Motor neuron (in vitro differentiated cells): Measurements from ENCODE around the gene SRCIN1. TPM values are rescaled to one million over a fixed set of nuclear protein-coding genes. Genes with fewer than 3 reads are reported as not detected.

Experiments
- ATAC-seq, 8 experiments: fragments of 200-7000 bp; cut with Tn5 transposase; replicated peaks in 6 of 8; 2 replicates each; pipeline ENCODE4 v1.8.0; 2021; ENCODE audit warnings: mild to moderate bottlenecking in 8 of 8, moderate library complexity in 8 of 8
- H3K27ac ChIP-seq, 2 donors: fragments of 250-450 bp; sonication (Bioruptor Pico); 2 replicates each; pipeline ENCODE4 v1.9.0; 2021; ENCODE audit warnings: antibody characterized with exemption in 2 of 2, mild to moderate bottlenecking in 2 of 2, moderate library complexity in 1 of 2
- H3K4me1 ChIP-seq, 2 donors: fragments of 250-450 bp; sonication (Bioruptor Pico); replicated peaks in 1 of 2; 2 replicates each; pipeline ENCODE4 v1.6.1; 2021; ENCODE audit warnings: antibody characterized with exemption in 2 of 2, mild to moderate bottlenecking in 2 of 2, moderate library complexity in 1 of 2
- H3K4me3 ChIP-seq, 5 donors: fragments of 250-450 bp; sonication (Bioruptor Pico); 2 replicates each; pipeline ENCODE4 v1.9.0; 2021; ENCODE audit warnings: antibody characterized with exemption in 5 of 5, mild to moderate bottlenecking in 5 of 5, moderate library complexity in 4 of 5
- WGBS, 10 experiments: fragments of 450-650 bp; shearing (Covaris generic); methylation state at CpG; one replicate each; pipeline ENCODE4 v1.0.0; 2022; 5-methylcytosine and 5-hydroxymethylcytosine counted together
- in situ Hi-C, 9 experiments: fragments of 400-800 bp; cut with MboI; loops; one replicate each; pipeline ENCODE4 v1.15.0; 2021; ENCODE audit warnings: low sequenced_read_pairs in 9 of 9, low pct_unique_long_range_greater_than_20kb in 2 of 9; ENCODE audit not compliant: unreplicated experiment in 9 of 9
- total RNA-seq, 8 experiments: library from RNA; unstranded; fragments of 300-600 nt; gene quantifications; 2 replicates each; pipeline versions ENCODE4 v1.2.3 to v1.2.4, GENCODE V29; 2022

SRCIN1 gene
- total RNA-seq, 8 experiments from 2014 or later = 0.71 to 21.2 (median 14.9) TPM

GRCh38 chr17:38602453-38602852 lies 3.3 kb downstream of the SRCIN1 start:
- H3K4me1 ChIP-seq = peaks cover 32 to 38% of the 10 kb centered on the region in 2 donors
- ATAC-seq = no peak
- WGBS, 10 experiments = 57% methylated on average over 1 of the region's 2 CpGs; no CpG with 5 or more reads in 9 of the 10 experiments
- peak overlapping the region; percentile 79 for H3K27ac ChIP-seq
- peak overlapping the region; percentile 22 to 45 (median 26) for H3K4me3 ChIP-seq
- in situ Hi-C loops = no loop called here

GRCh38 chr17:38601539-38602351 lies 4.0 kb downstream of the SRCIN1 start:
- peak overlapping the region; percentile 22 to 45 (median 26) for H3K4me3 ChIP-seq
- H3K27ac ChIP-seq = peak overlapping the region; percentile 79
- ATAC-seq = peak in 5 of 8 experiments; percentile 42 to 64 (median 50)

GRCh38 chr17:38600906-38601305 lies 4.8 kb downstream of the SRCIN1 start:
- Histone ChIP-seq H3K27ac (peak overlapping the region; percentile 79), H3K4me3 (peak overlapping the region in 1 of 5 donors; percentile 24), H3K4me1 (peaks cover 32 to 36% of the 10 kb centered on the region in 2 donors)
- in situ Hi-C loops = no loop called here
- 60 to 90% (median 60%) methylated on average over 1 to 2 of the region's 8 CpGs; no CpG with 5 or more reads in 7 of the 10 experiments for WGBS, 10 experiments
- peak in 2 of 8 experiments; percentile 12 to 32 for ATAC-seq

More at GRCh38 chr17:38601539-38602351, 4.0 kb downstream of the SRCIN1 start:
- H3K4me1 ChIP-seq = peaks cover 32 to 38% of the 10 kb centered on the region in 2 donors
- WGBS, 10 experiments = 0 to 30% (median 9%) methylated on average over 2 to 6 of the region's 24 CpGs; no CpG with 5 or more reads in 6 of the 10 experiments
- in situ Hi-C loops = no loop called here

- Histone ChIP-seq H3K27ac (no peak overlapping the region), H3K4me1 (peaks cover 32 to 38% of the 10 kb centered on the region in 2 donors), H3K4me3 (no peak overlapping the region)
- in situ Hi-C loops = no loop called here
- ATAC-seq = no peak
- WGBS, 10 experiments = 90% methylated on average over 2 of the region's 4 CpGs; no CpG with 5 or more reads in 9 of the 10 experiments
Observed at GRCh38 chr17:38600416-38600815, 5.3 kb downstream of the SRCIN1 start.

GRCh38 chr17:38599398-38599856 lies 6.3 kb downstream of the SRCIN1 start:
- ATAC-seq = no peak
- H3K27ac ChIP-seq = no peak overlapping the region
- in situ Hi-C loops = no loop called here
- peaks cover 32 to 38% of the 10 kb centered on the region in 2 donors for H3K4me1 ChIP-seq
- H3K4me3 ChIP-seq = no peak overlapping the region
- 40 to 67% (median 55%) methylated on average over 1 to 5 of the region's 9 CpGs; no CpG with 5 or more reads in 5 of the 10 experiments for WGBS, 10 experiments

GRCh38 chr17:38598995-38599394 lies 6.8 kb downstream of the SRCIN1 start:
- peaks cover 32 to 37% of the 10 kb centered on the region in 2 donors for H3K4me1 ChIP-seq
- ATAC-seq = no peak
- no peak overlapping the region for H3K27ac ChIP-seq
- no peak overlapping the region for H3K4me3 ChIP-seq
- WGBS, 10 experiments = 14 to 90% (median 76%) methylated on average over 1 to 3 of the region's 3 CpGs; no CpG with 5 or more reads in 4 of the 10 experiments
- in situ Hi-C loops = no loop called here

GRCh38 chr17:38598536-38598935 lies 7.2 kb downstream of the SRCIN1 start:
- peak in 6 of 8 experiments; percentile 6 to 88 (median 43) for ATAC-seq
- Histone ChIP-seq H3K4me3 (no peak overlapping the region), H3K4me1 (peaks cover 28 to 33% of the 10 kb centered on the region in 2 donors), H3K27ac (no peak overlapping the region)
- WGBS, 10 experiments = 0 to 40% (median 14%) methylated on average over 1 to 2 of the region's 4 CpGs; no CpG with 5 or more reads in 5 of the 10 experiments
- in situ Hi-C loops = no loop called here

- ATAC-seq = no peak
- Histone ChIP-seq H3K27ac (no peak overlapping the region), H3K4me3 (no peak overlapping the region), H3K4me1 (peaks cover 17 to 21% of the 10 kb centered on the region in 2 donors)
- in situ Hi-C loops = no loop called here
- 100% methylated on average over 1 of the region's 1 CpG; no CpG with 5 or more reads in 9 of the 10 experiments for WGBS, 10 experiments
Observed at GRCh38 chr17:38597375-38597774, 8.4 kb downstream of the SRCIN1 start.

GRCh38 chr17:38596651-38597050 lies 9.1 kb downstream of the SRCIN1 start:
- in situ Hi-C loops = no loop called here
- no peak for ATAC-seq
- peaks cover 16 to 17% of the 10 kb centered on the region in 2 donors for H3K4me1 ChIP-seq
- WGBS, 10 experiments = 17 to 50% methylated on average over 1 of the region's 2 CpGs; no CpG with 5 or more reads in 8 of the 10 experiments
- no peak overlapping the region for H3K4me3 ChIP-seq
- H3K27ac ChIP-seq = no peak overlapping the region

- Histone ChIP-seq H3K4me1 (peaks cover 16 to 18% of the 10 kb centered on the region in 2 donors), H3K4me3 (no peak overlapping the region), H3K27ac (no peak overlapping the region)
- WGBS, 10 experiments = no CpG with 5 or more reads among the region's 9 CpGs
- in situ Hi-C loops = no loop called here
- no peak for ATAC-seq
Observed at GRCh38 chr17:38595892-38596291, 9.9 kb downstream of the SRCIN1 start.

- no peak for ATAC-seq
- in situ Hi-C loops = no loop called here
- Histone ChIP-seq H3K4me1 (peaks cover 12 to 16% of the 10 kb centered on the region in 2 donors), H3K27ac (no peak overlapping the region), H3K4me3 (no peak overlapping the region)
- WGBS, 10 experiments = 0 to 65% (median 47%) methylated on average over 1 to 10 of the region's 13 CpGs; no CpG with 5 or more reads in 5 of the 10 experiments
Observed at GRCh38 chr17:38594152-38594551, 11.6 kb downstream of the SRCIN1 start.

GRCh38 chr17:38592487-38592886 lies 13.3 kb downstream of the SRCIN1 start:
- in situ Hi-C loops = no loop called here
- H3K4me1 ChIP-seq = peaks cover 24 to 29% of the 10 kb centered on the region in 2 donors
- no peak overlapping the region for H3K27ac ChIP-seq

GRCh38 chr17:38591759-38592241 lies 14.0 kb downstream of the SRCIN1 start:
- ATAC-seq = peak; percentile 41 to 76 (median 66)
- in situ Hi-C loops = no loop called here
- 0 to 80% (median 52%) methylated on average over 1 to 2 of the region's 5 CpGs; no CpG with 5 or more reads in 5 of the 10 experiments for WGBS, 10 experiments
- Histone ChIP-seq H3K27ac (peak overlapping the region; percentile 51 to 52), H3K4me1 (peaks cover 24 to 29% of the 10 kb centered on the region in 2 donors), H3K4me3 (no peak overlapping the region)

More at GRCh38 chr17:38592487-38592886, 13.3 kb downstream of the SRCIN1 start:
- ATAC-seq = no peak
- H3K4me3 ChIP-seq = no peak overlapping the region
